Measurements from ENCODE around the gene SLC35F1.
"Not testable (repeated sequence)": the region's sequence is repeated elsewhere in the genome, so short reads cannot be mapped to it uniquely, and the experiment has no call there.

The SLC35F1 gene

GRCh38 chr6:117992856-117993255 is 85.8 kb downstream of the SLC35F1 start:
- no peak for TF ChIP-seq CTCF (conservative IDR thresholded peaks at IDR 0.05; ENCODE audit: low read depth)
- no peak overlapping the region for H3K27ac ChIP-seq
- ChIA-PET CTCF (interaction anchor here (0.6 kb wide), 1 partner anchor 1162 kb away, joined by 3 read pairs; no protein-coding TSS in a partner anchor), POLR2A (ENCODE audit: low non-redundant PET) (no interaction called here)
- no peak for DNase-seq (ENCODE audit: low spot score)

GRCh38 chr6:118012944-118013343 is 105.9 kb downstream of the SLC35F1 start:
- no peak overlapping the region for H3K27ac ChIP-seq
- CTCF ChIA-PET, result no interaction called here
- POLR2A ChIA-PET (ENCODE audit: low non-redundant PET), result no interaction called here
- no peak for DNase-seq (ENCODE audit: low spot score)
- TF ChIP-seq CTCF (conservative IDR thresholded peaks at IDR 0.05; ENCODE audit: low read depth), result no peak

- ChIA-PET POLR2A (ENCODE audit: low non-redundant PET) (no interaction called here), CTCF (no interaction called here)
- no peak for DNase-seq (ENCODE audit: low spot score)
- TF ChIP-seq CTCF (conservative IDR thresholded peaks at IDR 0.05; ENCODE audit: low read depth), result no peak
- no peak overlapping the region for H3K27ac ChIP-seq
Measured at GRCh38 chr6:118016532-118016931, 109.5 kb downstream of the SLC35F1 start.

- CTCF ChIA-PET, result no interaction called here
- TF ChIP-seq CTCF (conservative IDR thresholded peaks at IDR 0.05; ENCODE audit: low read depth), result no peak
- no peak overlapping the region for H3K27ac ChIP-seq
- POLR2A ChIA-PET (ENCODE audit: low non-redundant PET), result no interaction called here
- DNase-seq (ENCODE audit: low spot score), result no peak
Measured at GRCh38 chr6:118017301-118017848, 110.3 kb downstream of the SLC35F1 start.

GRCh38 chr6:118023771-118024170 is 116.7 kb downstream of the SLC35F1 start:
- no peak for DNase-seq (ENCODE audit: low spot score)
- no peak for TF ChIP-seq CTCF (conservative IDR thresholded peaks at IDR 0.05; ENCODE audit: low read depth)
- POLR2A ChIA-PET (ENCODE audit: low non-redundant PET), result no interaction called here

GRCh38 chr6:118029967-118030366 is 122.9 kb downstream of the SLC35F1 start:
- CTCF ChIA-PET, result no interaction called here
- POLR2A ChIA-PET (ENCODE audit: low non-redundant PET), result no interaction called here
- H3K27ac ChIP-seq, result no peak overlapping the region
- TF ChIP-seq CTCF (conservative IDR thresholded peaks at IDR 0.05; ENCODE audit: low read depth), result no peak
- no peak for DNase-seq (ENCODE audit: low spot score)

More at GRCh38 chr6:118023771-118024170, 116.7 kb downstream of the SLC35F1 start:
- H3K27ac ChIP-seq, result no peak overlapping the region
- CTCF ChIA-PET, result no interaction called here

GRCh38 chr6:118037479-118037878 is 130.4 kb downstream of the SLC35F1 start:
- POLR2A ChIA-PET (ENCODE audit: low non-redundant PET); H3K27ac ChIP-seq; DNase-seq (ENCODE audit: low spot score); CTCF ChIA-PET: not testable (repeated sequence)
